WERI-Rb-1 (cell line): ENCODE data around the gene RACGAP1.
A peak's percentile ranks its signal among the peaks of the same experiment; 100 is the strongest.
"Not testable (repeated sequence)": the region's sequence is repeated elsewhere in the genome, so short reads cannot be mapped to it uniquely, and the experiment has no call there.

Experiments
- DNase-seq: peaks from one replicate; pipeline ENCODE4 v3.0.0-alpha.2; 2020
- H3K27ac ChIP-seq: fragments of 250-450 bp; sonication (Bioruptor Pico); 2 replicates; pipeline ENCODE4 v1.5.1; 2020; ENCODE audit warnings: mild to moderate bottlenecking, moderate library complexity
- H3K27me3 ChIP-seq: fragments of 250-450 bp; sonication (Bioruptor Pico); 2 replicates; pipeline ENCODE4 v1.5.1; 2021; ENCODE audit warnings: mild to moderate bottlenecking, low read depth, moderate library complexity; ENCODE audit not compliant: insufficient read depth, severe bottlenecking
- H3K36me3 ChIP-seq: fragments of 250-450 bp; sonication (Bioruptor Pico); 2 replicates; pipeline ENCODE4 v1.5.1; 2020; ENCODE audit warnings: mild to moderate bottlenecking, moderate library complexity
- H3K4me3 ChIP-seq: 2 replicates; pipeline ENCODE4 v1.5.1; 2011; ENCODE audit warnings: low read depth, mild to moderate bottlenecking, control low read depth, low read length
- H3K9me3 ChIP-seq: fragments of 250-450 bp; sonication (Bioruptor Pico); 2 replicates; pipeline ENCODE4 v1.5.1; 2021; ENCODE audit warnings: mild to moderate bottlenecking, moderate library complexity; ENCODE audit not compliant: severe bottlenecking
- CTCF ChIP-seq: IDR thresholded peaks from 2 replicates; pipeline ENCODE4 v1.5.1; 2011; ENCODE audit warnings: low read depth, mild to moderate bottlenecking, control low read depth, inconsistent platforms, low read length

The RACGAP1 gene

GRCh38 chr12:49987625-49988303 is 37.5 kb downstream of the RACGAP1 start:
- Histone ChIP-seq H3K36me3 (peaks cover 46% of the 10 kb centered on the region), H3K4me3 (no peak overlapping the region)

GRCh38 chr12:49986476-49986875 is 38.8 kb downstream of the RACGAP1 start:
- not testable (repeated sequence) for H3K4me3 ChIP-seq, H3K9me3 ChIP-seq, H3K27me3 ChIP-seq
- DNase-seq = peak; percentile 34
- Histone ChIP-seq H3K27ac (peak overlapping the region; percentile 93), H3K36me3 (peaks cover 33% of the 10 kb centered on the region)

More at GRCh38 chr12:49987625-49988303, 37.5 kb downstream of the RACGAP1 start:
- peak overlapping the region; percentile 93 for H3K27ac ChIP-seq
- no peak for DNase-seq
- no peaks in the 10 kb centered on the region for H3K9me3 ChIP-seq
- no peak for TF ChIP-seq CTCF
- H3K27me3 ChIP-seq = no peaks in the 10 kb centered on the region

GRCh38 chr12:49985981-49986380 is 39.3 kb downstream of the RACGAP1 start:
- TF ChIP-seq CTCF = no peak
- H3K9me3 ChIP-seq = no peaks in the 10 kb centered on the region
- H3K4me3 ChIP-seq = no peak overlapping the region
- H3K36me3 ChIP-seq = peaks cover 32% of the 10 kb centered on the region
- no peak for DNase-seq
- peak overlapping the region; percentile 93 for H3K27ac ChIP-seq
- no peaks in the 10 kb centered on the region for H3K27me3 ChIP-seq

- DNase-seq = peak; percentile 91
- no peak for TF ChIP-seq CTCF
- H3K36me3 ChIP-seq = peaks cover 20% of the 10 kb centered on the region
- H3K4me3 ChIP-seq = peak overlapping the region; percentile 21
- no peaks in the 10 kb centered on the region for H3K27me3 ChIP-seq
- H3K27ac ChIP-seq = peak overlapping the region; percentile 93
- no peaks in the 10 kb centered on the region for H3K9me3 ChIP-seq
Measured at GRCh38 chr12:49984476-49985359, 40.6 kb downstream of the RACGAP1 start.

GRCh38 chr12:49983892-49984291 is 41.4 kb downstream of the RACGAP1 start:
- Histone ChIP-seq H3K27me3 (no peaks in the 10 kb centered on the region), H3K9me3 (no peaks in the 10 kb centered on the region), H3K36me3 (peaks cover 17% of the 10 kb centered on the region), H3K4me3 (peak overlapping the region; percentile 21), H3K27ac (peak overlapping the region; percentile 93)
- DNase-seq = peak; percentile 90
- TF ChIP-seq CTCF = no peak
